Testis (tissue), 3 donors: ENCODE data around the gene RBM42. TPM values are rescaled to one million over a fixed set of nuclear protein-coding genes. Genes with fewer than 3 reads are reported as not detected.
A peak's percentile ranks its signal among the peaks of the same experiment; 100 is the strongest.
"Not testable (repeated sequence)": the region's sequence is repeated elsewhere in the genome, so short reads cannot be mapped to it uniquely, and the experiment has no call there.

Source experiments
- DNase-seq: peaks from one replicate; pipeline ENCODE4 v3.0.0-alpha.2; 2019
- H3K27ac ChIP-seq, 2 donors: fragments of 200-600 bp; sonication (generic); one replicate each; pipeline ENCODE4 v1.5.1; 2019
- H3K27me3 ChIP-seq: fragments of 200-600 bp; sonication (generic); one replicate; pipeline ENCODE4 v1.5.1; 2019
- H3K36me3 ChIP-seq: fragments of 200-600 bp; sonication (generic); one replicate; pipeline ENCODE4 v1.5.1; 2017; ENCODE audit warnings: low read depth; ENCODE audit errors: missing control alignments
- H3K4me1 ChIP-seq: fragments of 200-600 bp; sonication (generic); one replicate; pipeline ENCODE4 v1.5.1; 2019
- H3K4me3 ChIP-seq, 2 donors: fragments of 200-600 bp; sonication (generic); one replicate each; pipeline ENCODE4 v1.5.1; 2017 to 2019
- H3K9me3 ChIP-seq: fragments of 200-600 bp; sonication (generic); one replicate; pipeline ENCODE4 v1.5.1; 2017
- CTCF ChIP-seq, 3 experiments: fragments of 450-650 bp in 2 of 3; fragments of 200-600 bp in 1 of 3; sonication (generic) in 1 of 3; IDR thresholded peaks; one replicate each; pipeline ENCODE4 v1.5.1; 2016 to 2019; ENCODE audit warnings: antibody characterized with exemption in 3 of 3, mild to moderate bottlenecking in 2 of 3, moderate library complexity in 1 of 3
- POLR2A ChIP-seq: fragments of 450-650 bp; IDR thresholded peaks from one replicate; pipeline ENCODE4 v1.6.1; 2017; ENCODE audit warnings: antibody characterized with exemption, mild to moderate bottlenecking, moderate library complexity
- WGBS, 2 donors: methylation state at CpG; one replicate each; pipeline ENCODE4 v1.1.5; 2018; 5-methylcytosine and 5-hydroxymethylcytosine counted together
- intact Hi-C: fragments of 100-400 bp; cut with DNase I; formaldehyde crosslinking; loops from one replicate; pipeline ENCODE4 v1.15.1; 2023; ENCODE audit warnings: low total_unique reads
- polyA plus RNA-seq: library from polyadenylated mRNA; stranded (reverse); fragments of 350-450 nt; fragmentation: Illumina TruSeq; extraction: RNeasy Lipid Tissue Mini Kit (QIAGEN cat#74804); gene quantifications from one replicate; pipeline ENCODE4 v1.2.3, GENCODE V29; 2014; ENCODE audit warnings: low read depth, low replicate concordance; ENCODE audit not compliant: insufficient read depth
- total RNA-seq, 2 donors: library from RNA; depleted of rRNA; stranded (reverse); fragments of >200 nt; gene quantifications; one replicate each; pipeline ENCODE4 v1.2.3, GENCODE V29; 2016

RBM42 gene
- total and polyA plus RNA-seq, 3 donors from 2014 or later, result 64.2 to 109 (median 105) TPM

GRCh38 chr19:35590875-35591274 is 38.0 kb upstream of the RBM42 start:
- Histone ChIP-seq H3K4me1 (no peaks in the 10 kb centered on the region), H3K27me3 (no peaks in the 10 kb centered on the region), H3K27ac (no peak overlapping the region), H3K36me3 (no peaks in the 10 kb centered on the region), H3K4me3 (no peak overlapping the region), H3K9me3 (no peaks in the 10 kb centered on the region)
- WGBS, 2 donors, result 78 to 84% methylated on average over 3 of the region's 3 CpGs
- no peak for TF ChIP-seq CTCF (IDR thresholded peaks at IDR 0.05)
- TF ChIP-seq POLR2A, result no peak
- intact Hi-C loops, result no loop called here
- DNase-seq, result no peak

- no peak overlapping the region for H3K4me3 ChIP-seq
- H3K9me3 ChIP-seq, result no peaks in the 10 kb centered on the region
- no peaks in the 10 kb centered on the region for H3K27me3 ChIP-seq
- H3K27ac ChIP-seq, result no peak overlapping the region
- no peaks in the 10 kb centered on the region for H3K4me1 ChIP-seq
- peak; percentile 25 for DNase-seq
- 41 to 47% methylated on average over 8 of the region's 8 CpGs for WGBS, 2 donors
- intact Hi-C loops, result no loop called here
- no peaks in the 10 kb centered on the region for H3K36me3 ChIP-seq
- no peak for TF ChIP-seq POLR2A
- TF ChIP-seq CTCF (IDR thresholded peaks at IDR 0.05), result peak in 2 of 3 experiments; percentile 26 to 30
Observed at GRCh38 chr19:35592226-35592625, 36.6 kb upstream of the RBM42 start.

GRCh38 chr19:35595026-35595425 is 33.8 kb upstream of the RBM42 start:
- H3K36me3 ChIP-seq, H3K27me3 ChIP-seq, H3K4me1 ChIP-seq, intact Hi-C loops, H3K4me3 ChIP-seq, H3K27ac ChIP-seq, DNase-seq, H3K9me3 ChIP-seq: not testable (repeated sequence)
- WGBS, 2 donors, result 72 to 76% methylated on average over 3 of the region's 3 CpGs

GRCh38 chr19:35595928-35596327 is 32.9 kb upstream of the RBM42 start:
- TF ChIP-seq POLR2A (no peak), CTCF (IDR thresholded peaks at IDR 0.05) (no peak)
- WGBS, 2 donors, result 79 to 95% methylated on average over 1 of the region's 1 CpG
- no peaks in the 10 kb centered on the region for H3K27me3 ChIP-seq

GRCh38 chr19:35596366-35596999 is 32.4 kb upstream of the RBM42 start:
- no peaks in the 10 kb centered on the region for H3K27me3 ChIP-seq
- TF ChIP-seq POLR2A (no peak), CTCF (IDR thresholded peaks at IDR 0.05) (no peak)
- H3K4me1 ChIP-seq, result no peaks in the 10 kb centered on the region
- H3K27ac ChIP-seq, result no peak overlapping the region
- peak overlapping the region in 1 of 2 donors; percentile 18 for H3K4me3 ChIP-seq
- H3K9me3 ChIP-seq, result no peaks in the 10 kb centered on the region
- intact Hi-C loops, result no loop called here
- no peaks in the 10 kb centered on the region for H3K36me3 ChIP-seq
- 57 to 59% methylated on average over 4 of the region's 4 CpGs for WGBS, 2 donors
- DNase-seq, result peak; percentile 70

More at GRCh38 chr19:35595928-35596327, 32.9 kb upstream of the RBM42 start:
- no peak for DNase-seq
- Histone ChIP-seq H3K4me3 (no peak overlapping the region), H3K27ac (no peak overlapping the region), H3K9me3 (no peaks in the 10 kb centered on the region), H3K36me3 (no peaks in the 10 kb centered on the region), H3K4me1 (no peaks in the 10 kb centered on the region)
- intact Hi-C loops, result no loop called here
